Measurements from ENCODE around the gene NAPSA.

The NAPSA gene

DNA sequence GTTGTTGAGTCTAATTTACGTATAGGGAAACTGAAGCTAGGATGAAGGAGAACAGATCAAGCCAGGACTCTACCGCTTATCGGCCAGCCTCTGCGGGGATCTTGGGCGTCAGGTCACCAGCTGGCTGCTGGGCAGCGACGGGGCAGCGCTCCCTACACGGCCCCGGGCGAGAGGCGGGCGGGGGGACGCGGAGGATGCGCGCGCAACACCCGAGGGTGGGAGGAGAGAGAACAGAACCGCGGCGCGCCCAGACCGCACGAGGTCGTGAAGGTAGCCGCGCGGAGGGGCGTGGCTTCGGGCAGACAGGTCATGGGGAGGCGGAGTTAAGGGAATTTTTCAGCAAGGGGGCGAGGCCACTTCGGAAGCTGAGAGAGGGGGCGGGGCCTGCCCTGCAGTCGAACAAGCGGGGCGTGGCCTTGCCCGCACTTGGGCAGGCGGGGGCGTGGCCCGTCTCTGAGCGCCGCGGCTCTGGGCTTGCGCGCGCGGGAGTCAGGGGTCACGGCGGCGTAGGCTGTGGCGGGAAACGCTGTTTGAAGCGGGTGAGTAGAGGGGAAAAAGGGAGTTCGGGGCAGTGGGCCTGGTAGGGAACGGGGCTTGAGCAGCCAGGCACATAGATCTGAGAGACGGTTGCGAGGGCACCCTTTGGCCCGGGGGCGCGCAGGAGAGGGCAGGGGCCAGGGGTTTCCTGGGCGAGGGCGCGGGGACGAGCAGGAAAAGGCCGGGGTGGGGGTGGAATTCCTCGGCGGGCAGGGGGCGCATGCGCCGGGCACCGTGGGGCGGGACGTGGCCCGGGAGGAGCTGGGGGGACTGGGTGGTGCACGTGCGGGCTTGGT, 18.6 kb upstream of the NAPSA start, which contains the start of gene POLD1:
Gene POLD1, plus strand, starts transcription at position 496 of the 833 bp plus-strand sequence. CDS start 14,505 bp downstream, outside the sequence.
- peak; percentile 97 for DNase-seq

DNA sequence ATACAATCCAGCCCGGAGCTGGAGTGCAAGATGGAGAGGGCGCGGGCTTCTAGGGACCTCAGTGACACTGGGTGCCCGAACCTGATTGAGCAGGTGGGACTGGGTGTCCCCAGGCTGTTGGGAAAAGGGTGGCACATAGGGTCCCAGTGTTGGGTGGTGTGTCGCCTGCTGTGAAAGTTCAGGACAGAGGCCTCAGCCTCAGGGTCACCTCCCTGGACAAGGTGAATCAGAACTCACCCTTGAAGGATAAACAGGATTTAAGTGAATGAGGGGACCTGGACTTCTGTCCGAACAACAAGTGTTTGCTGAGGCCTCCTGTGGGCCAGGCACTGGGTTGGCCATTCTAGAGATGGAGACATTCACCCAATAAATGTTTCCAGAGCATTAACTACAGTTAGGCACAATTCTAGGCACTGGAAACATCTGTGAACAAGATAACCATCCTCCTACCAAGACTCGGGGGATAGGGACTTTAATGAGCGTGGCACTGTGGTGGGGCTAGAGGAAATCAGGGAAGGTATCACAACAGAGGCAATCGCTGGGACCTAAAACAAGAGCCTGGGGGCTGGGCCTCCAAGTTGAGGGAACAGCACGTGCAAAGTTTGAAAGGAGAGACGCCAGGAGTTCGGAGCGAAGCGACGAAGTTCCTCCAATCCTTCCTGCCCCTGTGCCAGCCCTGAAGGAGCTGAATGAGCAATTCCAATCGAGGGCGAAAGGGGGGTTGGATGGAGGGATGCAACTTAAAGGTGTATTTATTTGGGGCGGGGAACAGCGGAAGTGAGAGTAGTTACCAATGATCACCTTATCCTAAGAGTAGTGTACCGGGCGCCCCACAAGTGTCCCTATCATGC, 17.8 kb upstream of the NAPSA start:
- DNase-seq, result no peak

DNA sequence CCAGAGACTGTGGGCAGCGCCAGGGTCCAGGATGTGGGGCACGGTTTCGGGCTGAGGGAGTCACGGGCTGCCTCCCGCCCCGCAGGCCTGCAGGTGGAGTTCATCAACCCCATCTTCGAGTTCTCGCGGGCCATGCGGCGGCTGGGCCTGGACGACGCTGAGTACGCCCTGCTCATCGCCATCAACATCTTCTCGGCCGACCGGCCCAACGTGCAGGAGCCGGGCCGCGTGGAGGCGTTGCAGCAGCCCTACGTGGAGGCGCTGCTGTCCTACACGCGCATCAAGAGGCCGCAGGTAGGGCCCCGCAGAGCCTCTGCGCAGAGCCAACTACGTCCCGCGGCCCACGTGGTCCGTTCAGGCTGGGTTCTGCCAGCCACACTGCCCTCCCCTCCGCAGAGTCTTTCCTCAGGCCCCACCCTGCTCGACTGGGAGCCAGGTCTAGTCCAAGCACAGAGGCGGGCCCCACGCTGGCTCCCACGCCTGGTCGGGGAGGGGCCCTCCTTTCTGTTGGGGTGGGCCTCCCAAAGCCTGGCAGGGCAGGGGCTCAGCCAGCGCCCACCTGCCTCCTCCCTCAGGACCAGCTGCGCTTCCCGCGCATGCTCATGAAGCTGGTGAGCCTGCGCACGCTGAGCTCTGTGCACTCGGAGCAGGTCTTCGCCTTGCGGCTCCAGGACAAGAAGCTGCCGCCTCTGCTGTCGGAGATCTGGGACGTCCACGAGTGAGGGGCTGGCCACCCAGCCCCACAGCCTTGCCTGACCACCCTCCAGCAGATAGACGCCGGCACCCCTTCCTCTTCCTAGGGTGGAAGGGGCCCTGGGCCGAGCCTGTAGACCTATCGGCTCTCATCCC, 16.7 kb upstream of the NAPSA start:
- DNase-seq, result no peak

DNA sequence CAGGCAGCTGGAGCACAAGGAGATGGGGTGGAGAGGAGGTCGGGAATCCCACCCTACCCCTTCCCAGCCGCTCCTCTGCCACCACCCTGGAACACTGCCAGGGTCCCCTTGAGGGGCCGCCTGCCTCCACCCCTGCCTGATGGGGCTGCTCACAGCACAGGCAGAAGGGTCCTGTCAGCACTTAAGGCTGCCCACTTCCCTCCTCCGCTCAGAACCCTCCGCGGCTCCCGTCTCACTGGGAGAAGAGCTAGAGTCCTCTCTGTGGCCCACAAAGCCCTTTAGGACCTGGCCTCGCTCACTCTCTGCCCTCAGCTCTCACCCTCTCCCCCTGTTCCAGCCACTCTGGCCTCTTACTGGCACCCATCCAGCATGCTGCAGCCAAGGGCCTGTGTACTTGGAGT, 15.3 kb upstream of the NAPSA start:
- DNase-seq, result peak; percentile 14

DNA sequence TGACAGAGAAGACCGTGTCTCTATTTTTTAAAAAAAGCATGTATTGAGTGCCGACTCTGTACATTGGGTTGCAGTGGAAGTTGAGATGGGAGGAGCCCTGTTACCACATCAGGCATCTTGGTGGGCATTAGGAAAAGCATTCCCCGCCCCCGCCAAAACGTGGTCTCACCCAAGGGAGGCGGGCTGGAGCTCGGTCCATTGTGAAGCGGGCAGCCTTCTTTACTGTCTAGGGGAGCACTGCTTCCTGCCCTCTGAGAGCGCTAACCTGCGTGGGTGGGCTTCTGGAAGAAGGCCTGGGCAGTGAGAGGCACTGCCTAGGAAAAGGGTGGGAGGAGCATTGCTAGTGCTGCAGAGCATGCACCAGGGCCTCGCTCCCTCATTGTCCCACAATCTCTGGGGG, 14.7 kb upstream of the NAPSA start:
- DNase-seq, result no peak

DNA sequence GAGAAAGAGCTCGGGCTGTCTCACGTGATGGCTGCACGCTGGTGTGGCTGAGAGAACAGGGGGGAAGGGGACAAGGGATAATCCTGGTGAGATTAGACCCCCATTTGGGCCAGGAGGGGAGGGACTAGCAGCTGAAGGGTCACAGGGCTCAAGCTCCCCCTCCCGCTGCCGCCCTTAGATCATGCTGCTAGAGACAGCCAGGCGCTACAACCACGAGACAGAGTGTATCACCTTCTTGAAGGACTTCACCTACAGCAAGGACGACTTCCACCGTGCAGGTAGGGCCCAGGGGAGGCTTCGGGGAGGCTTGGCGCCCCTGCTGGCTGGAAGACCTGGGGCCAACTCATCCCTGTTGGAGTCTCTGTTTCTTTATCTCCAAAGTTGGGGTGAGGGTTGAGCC, 14.2 kb upstream of the NAPSA start:
- DNase-seq, result no peak

DNA sequence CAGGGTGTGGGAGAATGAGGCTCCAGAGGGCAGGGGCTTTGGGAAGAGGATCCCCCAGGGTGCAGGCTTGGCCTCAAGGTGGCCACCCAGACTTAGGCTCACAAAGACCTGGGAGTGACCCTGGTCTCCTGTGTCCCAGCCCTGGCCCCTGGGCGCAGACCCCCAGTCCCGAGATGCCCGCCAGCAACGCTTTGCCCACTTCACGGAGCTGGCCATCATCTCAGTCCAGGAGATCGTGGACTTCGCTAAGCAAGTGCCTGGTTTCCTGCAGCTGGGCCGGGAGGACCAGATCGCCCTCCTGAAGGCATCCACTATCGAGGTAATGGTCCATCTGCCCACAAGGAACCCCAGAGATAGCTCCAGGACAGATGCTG, 13.4 kb upstream of the NAPSA start:
- no peak for DNase-seq

DNA sequence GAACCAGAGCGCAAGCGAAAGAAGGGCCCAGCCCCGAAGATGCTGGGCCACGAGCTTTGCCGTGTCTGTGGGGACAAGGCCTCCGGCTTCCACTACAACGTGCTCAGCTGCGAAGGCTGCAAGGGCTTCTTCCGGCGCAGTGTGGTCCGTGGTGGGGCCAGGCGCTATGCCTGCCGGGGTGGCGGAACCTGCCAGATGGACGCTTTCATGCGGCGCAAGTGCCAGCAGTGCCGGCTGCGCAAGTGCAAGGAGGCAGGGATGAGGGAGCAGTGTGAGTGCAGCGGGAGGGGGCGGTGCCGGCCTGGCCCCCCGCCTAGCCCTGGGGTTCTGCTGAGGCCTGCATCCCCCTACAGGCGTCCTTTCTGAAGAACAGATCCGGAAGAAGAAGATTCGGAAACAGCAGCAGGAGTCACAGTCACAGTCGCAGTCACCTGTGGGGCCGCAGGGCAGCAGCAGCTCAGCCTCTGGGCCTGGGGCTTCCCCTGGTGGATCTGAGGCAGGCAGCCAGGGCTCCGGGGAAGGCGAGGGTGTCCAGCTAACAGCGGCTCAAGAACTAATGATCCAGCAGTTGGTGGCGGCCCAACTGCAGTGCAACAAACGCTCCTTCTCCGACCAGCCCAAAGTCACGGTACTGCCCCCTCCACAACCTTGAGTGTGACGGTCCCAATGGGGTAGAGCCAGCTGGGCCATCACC, 12.9 kb upstream of the NAPSA start:
- DNase-seq, result no peak

DNA sequence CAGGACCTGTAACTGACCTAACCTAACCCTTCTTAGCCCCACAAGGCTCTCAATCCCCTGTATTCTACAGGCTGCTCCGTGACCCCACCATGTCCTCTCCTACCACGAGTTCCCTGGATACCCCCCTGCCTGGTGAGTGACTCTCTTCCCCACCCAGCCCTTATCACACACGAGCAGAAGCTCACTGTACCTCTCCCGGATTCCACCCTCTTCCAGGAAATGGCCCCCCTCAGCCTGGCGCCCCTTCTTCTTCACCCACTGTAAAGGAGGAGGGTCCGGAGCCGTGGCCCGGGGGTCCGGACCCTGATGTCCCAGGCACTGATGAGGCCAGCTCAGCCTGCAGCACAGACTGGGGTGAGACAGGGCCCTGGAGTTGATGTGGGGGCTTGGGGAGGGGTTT, 12.1 kb upstream of the NAPSA start:
- DNase-seq, result peak; percentile 91

DNA sequence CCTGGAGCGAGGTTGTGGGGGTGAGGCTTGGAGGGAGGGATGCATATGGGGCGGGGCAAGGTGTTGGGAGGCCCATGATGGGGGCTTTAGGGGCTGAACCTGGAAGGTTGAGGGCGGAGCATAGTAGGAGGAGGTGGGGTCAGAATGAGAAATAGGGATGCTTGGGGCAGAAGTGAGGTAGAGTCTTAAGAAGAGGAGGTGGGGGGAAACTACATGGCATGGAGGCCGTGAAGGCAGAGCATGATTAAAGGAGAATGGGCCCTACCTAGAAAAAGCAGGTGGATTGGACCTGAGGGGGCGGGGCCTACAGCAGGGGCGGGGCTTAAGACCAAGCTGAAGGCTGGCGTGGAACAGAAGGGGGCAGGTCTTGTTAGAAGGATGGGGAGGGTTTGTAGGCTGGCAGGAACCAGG, 11.6 kb upstream of the NAPSA start:
- peak; percentile 89 for DNase-seq

DNA sequence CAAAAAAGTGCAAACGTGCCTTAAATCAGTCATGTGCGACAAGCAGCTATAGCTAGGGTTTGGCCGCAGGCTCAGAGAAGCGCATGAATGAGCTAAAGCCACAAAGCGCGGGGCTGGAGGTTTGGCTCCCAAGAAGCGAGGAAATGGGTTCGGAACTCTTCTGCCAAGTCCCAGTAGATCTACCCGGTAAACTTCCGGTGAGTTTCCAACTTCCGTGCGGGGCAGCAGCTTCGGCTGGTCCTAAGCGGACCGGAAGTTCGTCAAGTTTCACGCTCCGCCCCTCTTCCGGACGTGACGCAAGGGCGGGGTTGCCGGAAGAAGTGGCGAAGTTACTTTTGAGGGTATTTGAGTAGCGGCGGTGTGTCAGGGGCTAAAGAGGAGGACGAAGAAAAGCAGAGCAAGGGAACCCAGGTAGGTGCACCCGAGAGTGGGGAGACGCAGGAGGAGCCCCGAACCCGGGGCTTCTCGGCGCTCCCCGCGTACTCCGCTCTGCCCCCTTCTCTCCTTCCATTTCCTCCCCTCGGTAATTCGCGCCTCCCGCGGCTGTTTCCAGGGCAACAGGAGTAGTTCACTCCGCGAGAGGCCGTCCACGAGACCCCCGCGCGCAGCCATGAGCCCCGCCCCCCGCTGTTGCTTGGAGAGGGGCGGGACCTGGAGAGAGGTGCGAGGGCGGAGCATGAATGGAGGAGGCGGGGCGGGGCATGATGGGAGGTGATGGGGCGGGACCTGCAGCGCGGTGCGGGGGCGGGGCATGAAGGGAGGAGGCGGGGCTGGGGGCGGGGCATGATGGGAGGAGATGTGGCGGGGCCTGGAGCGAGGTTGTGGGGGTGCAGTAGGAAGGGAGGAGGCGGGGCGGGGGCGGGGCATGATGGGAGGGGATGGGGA, 11.0 kb upstream of the NAPSA start, which contains the start of gene NR1H2:
Gene NR1H2, plus strand, starts transcription at position 292 of the 885 bp plus-strand sequence. CDS start 1,149 bp downstream, outside the sequence.
- DNase-seq, result peak; percentile 98

DNA sequence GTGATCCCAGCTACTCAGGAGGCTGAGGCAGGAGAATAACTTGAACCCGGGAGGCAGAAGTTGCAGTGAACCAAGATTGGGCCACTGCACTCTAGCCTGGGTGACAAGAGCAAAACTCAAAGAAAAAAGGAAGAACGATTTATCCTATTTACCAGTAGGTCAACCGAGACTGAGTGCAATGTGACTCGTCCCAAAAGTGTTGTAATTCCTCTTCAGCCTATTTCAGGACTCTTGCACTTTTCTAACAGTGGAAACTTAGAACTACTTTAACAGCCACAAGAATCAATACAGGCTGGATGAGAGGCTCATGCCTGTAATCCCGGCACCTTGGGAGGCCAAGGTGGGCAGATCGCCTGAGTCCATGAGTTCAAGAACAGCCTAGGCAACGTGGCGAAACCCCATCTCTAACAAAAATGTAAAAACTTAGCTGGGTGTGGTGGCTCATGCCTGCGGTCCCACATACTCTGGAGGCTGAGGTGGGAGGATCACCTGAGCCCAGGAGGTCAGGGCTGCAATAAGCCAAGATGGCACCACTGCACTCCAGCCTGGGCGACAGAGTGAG, 6.6 kb upstream of the NAPSA start:
- DNase-seq, result no peak

DNA sequence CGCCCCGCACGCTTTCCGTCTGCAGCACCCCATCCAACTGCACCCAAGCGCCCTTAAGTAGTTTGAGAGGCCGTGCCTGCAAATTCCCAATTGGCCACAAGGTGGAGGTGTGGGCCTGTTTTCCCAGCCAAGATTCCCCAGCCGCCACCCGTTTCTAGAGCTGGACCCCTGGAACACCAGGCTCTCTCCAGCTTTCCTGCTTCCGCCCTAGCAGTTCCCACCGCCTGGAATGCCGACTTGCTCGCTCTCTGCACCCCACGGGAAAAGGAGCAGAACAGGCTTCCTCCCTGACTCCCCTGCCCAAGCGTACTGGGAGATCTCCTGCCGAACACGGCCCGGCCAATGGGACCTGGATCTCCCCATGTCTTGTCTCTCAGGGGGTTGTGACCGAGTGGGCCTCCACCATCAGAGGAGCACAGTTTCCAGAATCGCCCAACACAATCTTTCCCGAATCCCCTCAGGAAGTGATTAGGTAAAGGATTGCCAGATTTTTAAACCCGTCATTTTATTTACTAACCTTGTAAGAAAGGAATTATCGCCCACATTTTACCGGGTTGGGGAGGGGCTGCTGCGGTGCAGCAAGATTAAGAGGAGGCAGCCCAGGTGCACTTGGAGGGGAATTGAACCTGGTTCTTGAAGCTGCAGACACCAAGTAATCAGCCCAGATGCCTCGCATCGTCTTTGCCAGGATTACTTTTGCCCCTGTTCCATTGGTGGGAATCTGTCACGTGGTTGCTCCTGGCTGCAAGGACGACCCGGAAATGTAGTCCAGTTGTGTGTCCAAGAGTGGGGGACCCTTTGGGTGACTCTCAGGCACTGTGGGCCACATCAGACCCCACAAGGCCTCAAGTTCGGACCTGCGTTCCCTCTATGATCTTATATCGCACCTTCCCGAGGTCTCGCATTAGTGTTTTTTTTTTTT, 3.5 kb upstream of the NAPSA start:
- peak; percentile 93 for DNase-seq

DNA sequence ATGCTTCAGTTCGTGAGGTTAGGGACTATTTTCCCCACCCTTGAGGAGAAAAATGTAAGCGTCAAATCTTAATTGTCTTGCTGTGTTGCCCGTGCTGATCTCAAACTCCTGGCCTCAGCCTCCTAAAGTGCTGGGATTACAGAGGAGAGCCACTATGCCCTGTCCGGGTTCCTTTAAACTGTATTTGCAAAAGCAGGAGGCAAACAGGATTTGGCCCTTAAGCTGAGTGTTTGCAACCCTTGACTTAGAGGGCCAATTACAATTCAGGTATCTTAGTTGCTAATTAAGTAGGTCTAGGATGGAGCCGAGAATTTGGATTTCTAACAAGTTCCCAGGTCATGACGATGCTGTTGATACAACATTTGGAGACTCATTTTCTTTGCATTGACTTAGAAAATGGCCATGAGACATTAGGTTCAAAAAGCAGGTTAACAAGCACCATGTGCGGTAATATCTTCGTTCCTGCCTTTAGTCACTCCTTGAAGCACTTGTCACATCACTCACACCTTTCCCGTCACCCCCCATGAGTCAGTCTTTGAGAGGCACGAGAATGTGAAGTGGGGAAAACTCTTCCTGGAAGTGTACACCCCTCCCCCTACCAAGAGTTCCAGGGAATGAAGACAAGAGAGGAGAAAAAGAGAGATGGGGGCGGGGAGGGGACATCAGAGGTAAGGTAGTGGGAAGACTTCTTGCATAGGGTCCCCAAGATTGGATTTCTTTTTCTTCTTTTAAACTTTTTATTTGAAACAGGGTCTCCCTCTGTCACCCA, 2.6 kb downstream of the NAPSA start:
- DNase-seq, result no peak

DNA sequence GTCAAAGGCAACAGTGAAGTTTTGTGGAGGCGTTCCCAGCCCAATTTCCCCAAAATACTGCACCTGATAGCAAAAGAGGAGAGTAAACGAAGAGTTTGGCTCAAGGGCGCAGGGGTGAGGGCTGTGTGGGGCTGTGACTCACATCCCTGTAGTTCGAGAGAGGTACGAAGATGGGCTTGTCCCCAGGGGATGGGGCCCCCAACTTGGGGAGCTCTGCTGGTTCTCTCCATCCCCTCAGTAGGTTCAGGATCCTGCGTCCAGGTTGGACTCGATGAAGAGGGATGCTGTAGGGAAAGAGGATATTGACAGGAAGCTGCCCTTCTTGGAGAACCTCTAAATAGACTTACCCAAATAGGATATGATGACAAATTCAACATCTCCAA, 3.4 kb downstream of the NAPSA start:
- DNase-seq, result no peak

DNA sequence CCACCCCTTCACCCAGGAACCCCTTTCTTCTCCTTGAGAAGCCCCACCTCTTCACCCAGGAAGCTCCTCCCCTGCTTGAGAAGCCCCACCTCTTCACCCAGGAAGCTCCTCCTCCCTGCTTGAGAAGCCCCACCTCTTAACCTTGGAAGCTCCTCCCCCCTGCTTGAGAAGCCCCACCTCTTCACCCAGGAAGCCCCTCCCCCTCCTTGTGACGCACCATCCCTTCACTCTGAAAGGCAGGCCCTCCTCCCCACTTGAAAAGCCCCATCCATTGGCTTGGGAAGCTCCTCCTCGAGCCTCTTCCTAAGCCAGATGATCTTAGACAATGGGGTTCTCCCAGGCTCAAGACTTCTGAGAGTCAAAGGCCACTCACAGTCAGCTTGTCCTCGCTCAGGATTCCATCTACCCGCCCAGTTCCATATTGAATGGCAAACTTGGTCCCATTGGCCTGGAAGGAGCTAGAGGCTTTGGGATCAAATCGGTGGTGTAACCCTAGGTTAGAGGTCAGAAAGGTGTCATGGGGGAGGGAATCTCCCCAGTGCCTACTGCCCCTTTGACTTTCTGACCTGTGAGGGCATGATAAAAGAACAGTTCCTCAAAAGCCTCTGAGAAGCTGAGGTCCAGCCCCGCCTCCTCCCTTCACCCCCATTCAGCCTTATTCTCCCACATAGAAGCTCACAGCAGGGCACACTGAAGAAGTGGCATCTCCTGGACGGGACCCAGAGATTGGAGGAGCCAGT, 4.0 kb downstream of the NAPSA start:
- DNase-seq, result no peak

DNA sequence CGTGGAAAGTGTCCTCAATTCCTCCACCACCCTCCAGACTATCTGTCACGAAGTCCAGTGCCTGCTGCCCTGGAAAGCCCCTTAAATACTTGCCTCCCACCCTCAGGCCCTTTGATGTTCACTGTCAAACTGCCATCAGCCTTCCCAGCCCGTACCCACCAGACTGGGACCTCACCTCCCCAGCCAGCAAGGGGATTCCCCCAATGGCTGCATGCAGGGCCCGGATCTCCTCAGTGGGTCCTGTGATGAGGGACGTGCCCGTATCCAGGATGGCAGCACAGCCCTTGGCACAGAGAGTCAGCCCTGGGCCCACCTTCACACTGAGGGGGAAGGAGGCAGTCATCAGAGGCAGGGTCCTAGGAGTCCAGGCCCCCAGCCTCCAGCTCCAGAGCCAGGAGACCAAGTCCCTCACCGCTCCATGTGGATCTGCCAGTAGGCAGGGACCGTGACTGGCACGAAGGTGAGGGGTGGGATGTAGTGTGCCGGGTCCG, 6.1 kb downstream of the NAPSA start:
- no peak for DNase-seq
